HCT116 (cell line): ENCODE measurements around the gene SYN1. TPM values are rescaled to one million over a fixed set of nuclear protein-coding genes. Genes with fewer than 3 reads are reported as not detected.

Experiments
- ATAC-seq: fragments of 200-7000 bp; cut with Tn5 transposase; 2 replicates; pipeline ENCODE4 v1.9.1; 2020; ENCODE audit warnings: mild to moderate bottlenecking, moderate library complexity
- BruUV-seq: library from RNA; stranded (reverse); fragments of 400-500 nt; replicated peaks from 2 replicates; lab custom pipeline; 2021; lab: Mats Ljungman, UMichigan
- CTCF ChIA-PET: fragments of 300-600 bp; sonication (Branson Sonifier 250); formaldehyde crosslinking; loops from one replicate; lab custom pipeline; 2021; ENCODE audit warnings: antibody characterized with exemption; lab: Charles Lee
- POLR2A ChIA-PET: fragments of 300-600, 350-600 bp; sonication (Branson Sonifier 250); formaldehyde crosslinking; loops from one replicate; lab custom pipeline; 2021; ENCODE audit warnings: antibody characterized with exemption; lab: Charles Lee
- RAD21 ChIA-PET, 2 experiments: fragments of 300-600 bp; sonication (Branson Sonifier 250); formaldehyde crosslinking; loops; one replicate each; lab custom pipeline; 2023; ENCODE audit warnings: low total read pairs in 2 of 2; ENCODE audit not compliant: uncharacterized antibody in 2 of 2, unreplicated experiment in 2 of 2, low non-redundant PET in 1 of 2; lab: Charles Lee
- DNase-seq: peaks from one replicate; pipeline ENCODE4 v3.0.0-alpha.2; 2010; ENCODE audit warnings: low read depth, low spot score
- H2AFZ ChIP-seq: fragments of 200-600 bp; shearing (Covaris generic), sonication (generic); 2 replicates; pipeline ENCODE4 v1.6.1; 2017; ENCODE audit warnings: low read depth, mixed run types, mixed read lengths, antibody characterized with exemption, low read length; ENCODE audit not compliant: poor library complexity, severe bottlenecking
- H3K27ac ChIP-seq: 2 replicates; pipeline ENCODE4 v1.5.1; 2012; ENCODE audit warnings: low read depth, low read length
- H3K27me3 ChIP-seq: fragments of 200-600 bp; sonication (generic); 2 replicates; pipeline ENCODE4 v1.6.1; 2016; ENCODE audit warnings: mixed run types, low read length, mixed read lengths; ENCODE audit not compliant: insufficient read depth
- H3K36me3 ChIP-seq, 2 experiments: fragments of 200-500 bp in 1 of 2; fragments of 200-600 bp in 1 of 2; sonication (Bioruptor generic) in 1 of 2; sonication (generic) in 1 of 2; 2 replicates each; pipeline versions ENCODE4 v1.5.1 to v1.6.1; 2014 to 2016; ENCODE audit warnings: low read length in 2 of 2, inconsistent platforms in 1 of 2, mixed read lengths in 1 of 2, mixed run types in 1 of 2; ENCODE audit not compliant: insufficient read depth in 2 of 2, control insufficient read depth in 1 of 2
- H3K4me1 ChIP-seq, 2 experiments: fragments of 200-600 bp in 1 of 2; sonication (generic) in 1 of 2; 2 replicates each; pipeline versions ENCODE4 v1.5.1 to v1.6.1; 2012 to 2017; ENCODE audit warnings: low read length in 2 of 2, inconsistent platforms in 1 of 2, mild to moderate bottlenecking in 1 of 2, mixed read lengths in 1 of 2, mixed run types in 1 of 2, moderate library complexity in 1 of 2; ENCODE audit not compliant: insufficient read depth in 2 of 2, control insufficient read depth in 1 of 2
- H3K4me2 ChIP-seq: fragments of 200-600 bp; sonication (generic); 2 replicates; pipeline ENCODE4 v1.6.1; 2017; ENCODE audit warnings: mixed run types, low read length, mixed read lengths
- H3K4me3 ChIP-seq, 2 experiments: fragments of 200-600 bp in 1 of 2; sonication (generic) in 1 of 2; replicated peaks in 1 of 2; 2 replicates each; pipeline ENCODE4 v1.5.1; 2011 to 2016; ENCODE audit warnings: low read length in 2 of 2, control low read depth in 1 of 2, low read depth in 1 of 2, mild to moderate bottlenecking in 1 of 2, mixed read lengths in 1 of 2, mixed run types in 1 of 2
- H3K79me2 ChIP-seq: fragments of 200-600 bp; sonication (generic); 2 replicates; pipeline ENCODE4 v1.6.1; 2017; ENCODE audit warnings: mild to moderate bottlenecking, mixed run types, low read length, moderate library complexity, mixed read lengths; ENCODE audit not compliant: insufficient read depth
- H3K9ac ChIP-seq: fragments of 200-600 bp; sonication (generic); 2 replicates; pipeline ENCODE4 v1.6.1; 2016; ENCODE audit warnings: low read length, mixed read lengths
- H3K9me2 ChIP-seq: fragments of 200-600 bp; sonication (generic), shearing (Covaris generic); 2 replicates; pipeline ENCODE4 v1.6.1; 2017; ENCODE audit warnings: mixed run types, mild to moderate bottlenecking, moderate library complexity; ENCODE audit not compliant: insufficient read depth
- H3K9me3 ChIP-seq, 2 experiments: fragments of 200-500 bp in 1 of 2; fragments of 200-600 bp in 1 of 2; sonication (Bioruptor generic) in 1 of 2; sonication (generic) in 1 of 2; 2 replicates each; pipeline ENCODE4 v1.6.1; 2014 to 2017; ENCODE audit warnings: low read length in 2 of 2, mixed read lengths in 2 of 2, inconsistent platforms in 1 of 2, low read depth in 1 of 2, mild to moderate bottlenecking in 1 of 2, mixed run types in 1 of 2, moderate library complexity in 1 of 2; ENCODE audit not compliant: control insufficient read depth in 1 of 2, insufficient read depth in 1 of 2
- H4K20me1 ChIP-seq: fragments of 200-600 bp; sonication (generic), shearing (Covaris generic); 2 replicates; pipeline ENCODE4 v1.6.1; 2017; ENCODE audit warnings: mixed run types, mild to moderate bottlenecking, moderate library complexity; ENCODE audit not compliant: insufficient read depth
- CBX3 ChIP-seq: IDR thresholded peaks from 2 replicates; pipeline ENCODE4 v1.6.1; 2012; ENCODE audit warnings: low read depth
- CEBPB ChIP-seq: IDR thresholded peaks from 2 replicates; pipeline ENCODE4 v1.6.1; 2012; ENCODE audit warnings: low read depth
- CTCF ChIP-seq, 3 experiments: fragments of 200-600 bp in 1 of 3; sonication (generic) in 1 of 3; IDR thresholded peaks in 2 of 3; conservative IDR thresholded peaks in 1 of 3; 2 replicates each; pipeline ENCODE4 v1.5.1; 2012 to 2017; ENCODE audit warnings: low read depth in 2 of 3, low read length in 2 of 3, antibody characterized with exemption in 1 of 3, borderline replicate concordance in 1 of 3, control low read depth in 1 of 3, mild to moderate bottlenecking in 1 of 3, mixed read lengths in 1 of 3, mixed run types in 1 of 3, moderate library complexity in 1 of 3; ENCODE audit not compliant: insufficient read depth in 1 of 3
- ELF1 ChIP-seq: IDR thresholded peaks from 2 replicates; pipeline ENCODE4 v1.6.1; 2012; ENCODE audit warnings: low read depth, borderline replicate concordance
- FOSL1 ChIP-seq: IDR thresholded peaks from 2 replicates; pipeline ENCODE4 v1.6.1; 2012; ENCODE audit warnings: low read depth
- POLR2AphosphoS5 ChIP-seq: IDR thresholded peaks from 2 replicates; pipeline ENCODE4 v1.6.1; 2011; ENCODE audit warnings: mild to moderate bottlenecking, low read depth, low read length, moderate library complexity
- RAD21 ChIP-seq: IDR thresholded peaks from 2 replicates; pipeline ENCODE4 v1.6.1; 2012; ENCODE audit warnings: low read depth, mild to moderate bottlenecking
- SIN3A ChIP-seq: IDR thresholded peaks from 2 replicates; pipeline ENCODE4 v1.6.1; 2012; ENCODE audit warnings: low read depth
- SP1 ChIP-seq: IDR thresholded peaks from 2 replicates; pipeline ENCODE4 v1.6.1; 2012; ENCODE audit warnings: low read depth
- SRF ChIP-seq: IDR thresholded peaks from 2 replicates; pipeline ENCODE4 v1.6.1; 2012; ENCODE audit warnings: low read depth
- YY1 ChIP-seq: IDR thresholded peaks from 2 replicates; pipeline ENCODE4 v1.6.1; 2011; ENCODE audit warnings: low read length, low read depth, moderate library complexity, mild to moderate bottlenecking; ENCODE audit not compliant: insufficient replicate concordance; ENCODE audit errors: extremely low read depth
- ZNF274 ChIP-seq: fragments of 200-500 bp; sonication (Bioruptor generic); IDR thresholded peaks from 2 replicates; pipeline ENCODE4 v1.6.1; 2014; ENCODE audit warnings: mild to moderate bottlenecking, low read depth, low read length, inconsistent platforms
- intact Hi-C: fragments of 100-400 bp; cut with micrococcal nuclease; formaldehyde crosslinking; loops from 2 replicates; pipeline ENCODE4 v1.10.0; 2022
- total RNA-seq: library from RNA; stranded (reverse); gene quantifications from one replicate; pipeline ENCODE4 v1.2.1, GENCODE V29; 2021; ENCODE audit not compliant: unreplicated experiment

SYN1 gene
- total RNA-seq, 1 experiment from 2014 or later: 0.86 TPM

DNA sequence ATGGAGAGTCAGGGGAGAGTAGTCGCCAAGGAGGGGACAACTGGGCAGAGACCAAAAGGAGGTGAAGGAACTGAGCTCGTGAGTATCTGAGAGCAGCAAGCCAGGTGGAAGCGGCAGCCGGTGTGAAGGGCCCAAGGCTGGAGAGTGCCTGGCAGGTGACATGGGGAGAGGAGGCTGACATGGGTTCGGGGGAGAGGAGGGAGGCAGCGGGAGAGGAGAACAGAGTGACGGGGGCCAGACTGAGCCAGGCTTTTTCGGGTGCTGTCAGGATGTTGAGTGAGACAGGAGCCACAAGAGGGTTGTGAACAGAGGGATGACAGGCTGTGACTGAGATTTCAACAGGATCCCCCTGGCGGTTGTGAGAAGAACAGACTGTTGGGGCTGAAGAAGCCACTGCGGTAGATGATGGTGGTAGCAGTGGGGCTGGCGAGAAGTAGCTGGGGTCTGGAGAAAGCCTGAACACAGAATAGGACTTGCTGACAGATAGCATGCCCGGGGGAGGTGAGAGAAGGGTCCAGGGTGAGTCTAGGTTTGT is 25.0 kb upstream of the SYN1 start:
- H3K4me3 ChIP-seq: no peak overlapping the region
- CTCF ChIA-PET: no interaction called here
- H3K79me2 ChIP-seq: peaks cover 35% of the 10 kb centered on the region
- H3K27me3 ChIP-seq: no peaks in the 10 kb centered on the region
- H3K4me1 ChIP-seq: peaks cover 2 to 9% of the 10 kb centered on the region in 2 experiments; a peak in 3 of 4 replicates
- RAD21 ChIA-PET: no interaction called here
- H4K20me1 ChIP-seq: no peaks in the 10 kb centered on the region
- peak; percentile 58; the same call in 1 of the 2 replicates for ATAC-seq
- no peak for DNase-seq
- no peak overlapping the region for H3K9ac ChIP-seq
- no peak overlapping the region for H2AFZ ChIP-seq
- no TSS peak for BruUV-seq
- no peaks in the 10 kb centered on the region for H3K9me3 ChIP-seq
- no peak overlapping the region for H3K27ac ChIP-seq
- H3K9me2 ChIP-seq: no peaks in the 10 kb centered on the region
- H3K36me3 ChIP-seq: peaks cover 4 to 7% of the 10 kb centered on the region in 2 experiments; a peak in 3 of 4 replicates
- H3K4me2 ChIP-seq: no peak overlapping the region
- intact Hi-C loops: loop anchor here (2.0 kb wide), 1 partner anchor 82 kb away; no protein-coding TSS in a partner anchor
- TF ChIP-seq CTCF (IDR thresholded peaks at IDR 0.05 in 2 of 3, conservative IDR thresholded peaks at IDR 0.05 in 1 of 3; ENCODE audit: borderline replicate concordance in 1 of 3, insufficient read depth in 1 of 3, low read depth in 2 of 3, low read length in 2 of 3) (peak in 2 of 3 experiments; percentile 14 to 23; a peak in 1 of 6 replicates), YY1 (no peak), POLR2AphosphoS5 (no peak)
- POLR2A ChIA-PET: no interaction called here

DNA sequence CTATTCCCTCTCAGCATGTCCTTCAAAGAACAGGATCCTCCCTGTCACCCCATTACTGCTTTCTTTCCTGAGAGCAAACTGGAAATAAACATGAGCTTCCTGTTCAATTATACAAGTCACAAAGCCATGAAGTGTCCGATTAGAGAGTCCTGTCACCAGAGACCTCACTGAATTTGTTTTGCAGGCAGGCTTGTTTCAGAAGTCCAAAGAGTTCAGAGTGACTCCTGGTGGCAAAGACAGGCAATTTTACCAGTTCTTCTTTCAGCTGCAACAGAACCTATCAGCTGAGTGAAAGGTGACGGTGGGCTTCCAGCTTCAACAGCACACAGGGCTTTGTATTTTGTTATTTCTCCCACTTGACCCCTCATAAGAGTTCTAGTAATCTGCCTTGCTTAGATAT is 24.3 kb upstream of the SYN1 start:
- H4K20me1 ChIP-seq: no peaks in the 10 kb centered on the region
- no TSS peak for BruUV-seq
- no peak overlapping the region for H3K4me3 ChIP-seq
- ATAC-seq: peak; percentile 58
- no peak overlapping the region for H2AFZ ChIP-seq
- peaks cover 0 to 2% of the 10 kb centered on the region in 2 experiments; a peak in 3 of 4 replicates for H3K4me1 ChIP-seq
- H3K4me2 ChIP-seq: no peak overlapping the region
- peaks cover 28% of the 10 kb centered on the region for H3K79me2 ChIP-seq
- no peaks in the 10 kb centered on the region for H3K9me3 ChIP-seq
- no peaks in the 10 kb centered on the region for H3K27me3 ChIP-seq
- ChIA-PET CTCF (no interaction called here), POLR2A (no interaction called here), RAD21 (no interaction called here)
- H3K36me3 ChIP-seq: peaks cover 4 to 7% of the 10 kb centered on the region in 2 experiments; a peak in 3 of 4 replicates
- H3K27ac ChIP-seq: no peak overlapping the region
- DNase-seq: no peak
- intact Hi-C loops: loop anchor here (2.0 kb wide), 1 partner anchor 81 kb away; no protein-coding TSS in a partner anchor
- no peak overlapping the region for H3K9ac ChIP-seq
- no peaks in the 10 kb centered on the region for H3K9me2 ChIP-seq
- TF ChIP-seq FOSL1 (no peak), CTCF (IDR thresholded peaks at IDR 0.05 in 2 of 3, conservative IDR thresholded peaks at IDR 0.05 in 1 of 3; ENCODE audit: borderline replicate concordance in 1 of 3, insufficient read depth in 1 of 3, low read depth in 2 of 3, low read length in 2 of 3) (peak; percentile 29 to 36 (median 31); a peak in 3 of 6 replicates), SIN3A (no peak), ZNF274 (no peak), CEBPB (no peak), CBX3 (no peak), YY1 (no peak), SRF (no peak), RAD21 (peak; percentile 40), ELF1 (no peak), SP1 (no peak)
